ENCODE data around the gene ARFGAP1. TPM values are rescaled to one million over a fixed set of nuclear protein-coding genes. Genes with fewer than 3 reads are reported as not detected.

Gene ARFGAP1
- total RNA-seq, 1 donor from 2014 or later = 93.6 TPM

GRCh38 chr20:63225082-63225454 is 47.5 kb upstream of the ARFGAP1 start:
- H3K9me3 Mint-ChIP-seq (ENCODE audit: unreplicated experiment) = peaks cover 3% of the 10 kb centered on the region
- peaks cover 18% of the 10 kb centered on the region for H3K4me1 Mint-ChIP-seq (ENCODE audit: low read depth, unreplicated experiment)
- H3K27ac Mint-ChIP-seq (ENCODE audit: unreplicated experiment) = no peak overlapping the region
- no peak overlapping the region for H3K4me3 Mint-ChIP-seq (ENCODE audit: unreplicated experiment)
- H3K36me3 Mint-ChIP-seq (ENCODE audit: unreplicated experiment) = no peaks in the 10 kb centered on the region
- no peak for TF ChIP-seq CTCF (IDR thresholded peaks at IDR 0.05; ENCODE audit: partially characterized antibody, unreplicated experiment)
- peaks cover 7% of the 10 kb centered on the region for H3K27me3 Mint-ChIP-seq (ENCODE audit: unreplicated experiment)
- no peak for DNase-seq

- peaks cover 1% of the 10 kb centered on the region for H3K9me3 Mint-ChIP-seq (ENCODE audit: unreplicated experiment)
- H3K27me3 Mint-ChIP-seq (ENCODE audit: unreplicated experiment) = peaks cover 3% of the 10 kb centered on the region
- peaks cover 23% of the 10 kb centered on the region for H3K4me1 Mint-ChIP-seq (ENCODE audit: low read depth, unreplicated experiment)
- H3K36me3 Mint-ChIP-seq (ENCODE audit: unreplicated experiment) = no peaks in the 10 kb centered on the region
- no peak for TF ChIP-seq CTCF (IDR thresholded peaks at IDR 0.05; ENCODE audit: partially characterized antibody, unreplicated experiment)
- H3K4me3 Mint-ChIP-seq (ENCODE audit: unreplicated experiment) = no peak overlapping the region
- no peak for DNase-seq
- no peak overlapping the region for H3K27ac Mint-ChIP-seq (ENCODE audit: unreplicated experiment)
Observed at GRCh38 chr20:63226042-63226943, 46.3 kb upstream of the ARFGAP1 start.

- Mint-ChIP-seq H3K36me3 (ENCODE audit: unreplicated experiment) (no peaks in the 10 kb centered on the region), H3K27ac (ENCODE audit: unreplicated experiment) (no peak overlapping the region), H3K27me3 (ENCODE audit: unreplicated experiment) (peaks cover 6% of the 10 kb centered on the region), H3K9me3 (ENCODE audit: unreplicated experiment) (peaks cover 4% of the 10 kb centered on the region), H3K4me1 (ENCODE audit: low read depth, unreplicated experiment) (peaks cover 23% of the 10 kb centered on the region), H3K4me3 (ENCODE audit: unreplicated experiment) (no peak overlapping the region)
- no peak for TF ChIP-seq CTCF (IDR thresholded peaks at IDR 0.05; ENCODE audit: partially characterized antibody, unreplicated experiment)
- DNase-seq = no peak
Observed at GRCh38 chr20:63227260-63227659, 45.4 kb upstream of the ARFGAP1 start.

- Mint-ChIP-seq H3K4me1 (ENCODE audit: low read depth, unreplicated experiment) (peaks cover 23% of the 10 kb centered on the region), H3K4me3 (ENCODE audit: unreplicated experiment) (no peak overlapping the region), H3K9me3 (ENCODE audit: unreplicated experiment) (peaks cover 4% of the 10 kb centered on the region), H3K27ac (ENCODE audit: unreplicated experiment) (peak overlapping the region; percentile 12), H3K27me3 (ENCODE audit: unreplicated experiment) (peaks cover 6% of the 10 kb centered on the region), H3K36me3 (ENCODE audit: unreplicated experiment) (no peaks in the 10 kb centered on the region)
- no peak for TF ChIP-seq CTCF (IDR thresholded peaks at IDR 0.05; ENCODE audit: partially characterized antibody, unreplicated experiment)
- DNase-seq = no peak
Observed at GRCh38 chr20:63228806-63229205, 43.8 kb upstream of the ARFGAP1 start.

GRCh38 chr20:63230800-63231268 is 41.8 kb upstream of the ARFGAP1 start:
- H3K4me1 Mint-ChIP-seq (ENCODE audit: low read depth, unreplicated experiment) = peaks cover 21% of the 10 kb centered on the region
- peak; percentile 79 for DNase-seq
- H3K27me3 Mint-ChIP-seq (ENCODE audit: unreplicated experiment) = peaks cover 8% of the 10 kb centered on the region
- H3K9me3 Mint-ChIP-seq (ENCODE audit: unreplicated experiment) = peaks cover 2% of the 10 kb centered on the region
- no peak overlapping the region for H3K4me3 Mint-ChIP-seq (ENCODE audit: unreplicated experiment)
- H3K36me3 Mint-ChIP-seq (ENCODE audit: unreplicated experiment) = no peaks in the 10 kb centered on the region
- TF ChIP-seq CTCF (IDR thresholded peaks at IDR 0.05; ENCODE audit: partially characterized antibody, unreplicated experiment) = peak; percentile 16
- H3K27ac Mint-ChIP-seq (ENCODE audit: unreplicated experiment) = no peak overlapping the region

Measured in glutamatergic neuron (in vitro differentiated cells).